Lung (tissue), 12 donors: ENCODE results near the gene SLC25A41. TPM values are rescaled to one million over a fixed set of nuclear protein-coding genes. Genes with fewer than 3 reads are reported as not detected.
"Not testable (repeated sequence)": the region's sequence is repeated elsewhere in the genome, so short reads cannot be mapped to it uniquely, and the experiment has no call there.

ENCODE experiments used
- ATAC-seq: fragments of 200-7000 bp; cut with Tn5 transposase; one replicate; pipeline ENCODE4 v1.9.1; 2020; ENCODE audit warnings: moderate number of reproducible peaks; ENCODE audit not compliant: insufficient read depth, low FRiP score
- DNase-seq, 3 donors: peaks; one replicate each; pipeline ENCODE4 v3.0.0-alpha.2; 2013 to 2017
- H3K27ac ChIP-seq, 2 donors: one replicate each; pipeline ENCODE4 v1.5.1; 2013; ENCODE audit warnings: mild to moderate bottlenecking in 2 of 2, moderate library complexity in 2 of 2, control low read depth in 1 of 2, inconsistent platforms in 1 of 2, low read depth in 1 of 2, low read length in 1 of 2
- H3K27me3 ChIP-seq, 3 donors: one replicate each; pipeline ENCODE4 v1.5.1; 2013; ENCODE audit warnings: low read length in 2 of 3; ENCODE audit not compliant: control insufficient read depth in 3 of 3, insufficient read depth in 3 of 3
- H3K36me3 ChIP-seq, 4 donors: one replicate each; pipeline ENCODE4 v1.5.1; 2013; ENCODE audit warnings: low read length in 4 of 4, mild to moderate bottlenecking in 1 of 4, moderate library complexity in 1 of 4; ENCODE audit not compliant: control insufficient read depth in 4 of 4, insufficient read depth in 4 of 4
- H3K4me1 ChIP-seq, 5 donors: one replicate each; pipeline ENCODE4 v1.5.1; 2013; ENCODE audit warnings: low read length in 5 of 5, mild to moderate bottlenecking in 2 of 5, moderate library complexity in 1 of 5; ENCODE audit not compliant: control insufficient read depth in 5 of 5, insufficient read depth in 5 of 5
- H3K4me3 ChIP-seq: one replicate; pipeline ENCODE4 v1.5.1; 2013; ENCODE audit warnings: mild to moderate bottlenecking, control low read depth, moderate library complexity
- H3K9ac ChIP-seq, 2 donors: one replicate each; pipeline ENCODE4 v1.5.1; 2013; ENCODE audit warnings: low read length in 2 of 2, control low read depth in 1 of 2; ENCODE audit not compliant: insufficient read depth in 1 of 2
- H3K9me3 ChIP-seq, 4 donors: one replicate each; pipeline ENCODE4 v1.5.1; 2013; ENCODE audit warnings: low read length in 3 of 4, mild to moderate bottlenecking in 1 of 4, moderate library complexity in 1 of 4; ENCODE audit not compliant: control insufficient read depth in 4 of 4, insufficient read depth in 3 of 4
- CTCF ChIP-seq: IDR thresholded peaks from 2 replicates; pipeline ENCODE4 v1.5.1; 2012; ENCODE audit warnings: mild to moderate bottlenecking; ENCODE audit errors: control extremely low read depth, extremely low read depth
- WGBS, 2 donors: extraction: QIAGEN DNeasy Blood & Tissue Kit; methylation state at CpG; one replicate each; pipeline ENCODE4 v1.1.7; 2013; 5-methylcytosine and 5-hydroxymethylcytosine counted together
- polyA plus RNA-seq, 2 donors: library from polyadenylated mRNA; stranded (reverse); fragments of 200-250 nt; gene quantifications; one replicate each; pipeline ENCODE4 v1.2.1, GENCODE V29; 2013
- total RNA-seq, 2 donors: library from RNA; depleted of rRNA in 1 of 2; stranded (reverse); fragments of >200 nt in 1 of 2; gene quantifications; one replicate each; pipeline ENCODE4 v1.2.1, GENCODE V29; 2014 to 2021
- donor health status: control.
- donor health status: control.
- donor health status: Bipolar disorder and iron deficiency.
- donor health status: healthy.
- donor health status: DM: yes; HTN: yes; CAD: no.

The SLC25A41 gene
- total and polyA plus RNA-seq, 4 donors, result 0.10 to 0.43 (median 0.28) TPM; not detected in 1

GRCh38 chr19:6406401-6406800 is 27.2 kb downstream of the SLC25A41 start:
- 79 to 80% methylated on average over 5 of the region's 5 CpGs for whole genome bisulfite sequencing, 2 donors
- H3K27me3 ChIP-seq, result no peaks in the 10 kb centered on the region
- no peak for DNase-seq

GRCh38 chr19:6402837-6403608 is 30.5 kb downstream of the SLC25A41 start:
- H3K4me3 ChIP-seq, result no peak overlapping the region
- TF ChIP-seq CTCF, result no peak

More at GRCh38 chr19:6406401-6406800, 27.2 kb downstream of the SLC25A41 start:
- no peak overlapping the region for H3K9ac ChIP-seq
- H3K9me3 ChIP-seq, result no peaks in the 10 kb centered on the region
- H3K4me1 ChIP-seq, result peaks cover 0 to 6% (median 0%) of the 10 kb centered on the region in 5 donors
- H3K27ac ChIP-seq, result no peak overlapping the region
- no peak for ATAC-seq
- no peaks in the 10 kb centered on the region for H3K36me3 ChIP-seq
- no peak for TF ChIP-seq CTCF
- H3K4me3 ChIP-seq, result no peak overlapping the region

GRCh38 chr19:6402058-6402457 is 31.5 kb downstream of the SLC25A41 start:
- WGBS, 2 donors, result 90 to 91% methylated on average over 10 of the region's 10 CpGs
- H3K27me3 ChIP-seq, result no peaks in the 10 kb centered on the region
- TF ChIP-seq CTCF, result no peak
- peaks cover 0 to 6% (median 0%) of the 10 kb centered on the region in 5 donors for H3K4me1 ChIP-seq
- DNase-seq (no peak), ATAC-seq (no peak)
- no peak overlapping the region for H3K27ac ChIP-seq
- no peak overlapping the region for H3K9ac ChIP-seq
- H3K36me3 ChIP-seq, result no peaks in the 10 kb centered on the region
- no peak overlapping the region for H3K4me3 ChIP-seq
- H3K9me3 ChIP-seq, result no peaks in the 10 kb centered on the region

More at GRCh38 chr19:6402837-6403608, 30.5 kb downstream of the SLC25A41 start:
- ATAC-seq (no peak), DNase-seq (peak; percentile 83 to 92 (median 89))
- no peaks in the 10 kb centered on the region for H3K36me3 ChIP-seq
- H3K27ac ChIP-seq, result no peak overlapping the region
- H3K9me3 ChIP-seq, result no peaks in the 10 kb centered on the region
- WGBS, 2 donors, result 65 to 81% methylated on average over 22 of the region's 22 CpGs
- H3K4me1 ChIP-seq, result peaks cover 0 to 6% (median 0%) of the 10 kb centered on the region in 5 donors
- no peak overlapping the region for H3K9ac ChIP-seq
- no peaks in the 10 kb centered on the region for H3K27me3 ChIP-seq

- H3K27me3 ChIP-seq, ATAC-seq, H3K9ac ChIP-seq, H3K27ac ChIP-seq, H3K9me3 ChIP-seq, DNase-seq, H3K4me1 ChIP-seq, H3K36me3 ChIP-seq, H3K4me3 ChIP-seq: not testable (repeated sequence)
- WGBS, 2 donors, result 88 to 94% methylated on average over 23 of the region's 23 CpGs
Measured at GRCh38 chr19:6400062-6400944, 33.3 kb downstream of the SLC25A41 start.
